Testis (tissue), 3 donors: Measurements from ENCODE around the gene AFG1L. TPM values are rescaled to one million over a fixed set of nuclear protein-coding genes. Genes with fewer than 3 reads are reported as not detected.

ENCODE experiments used
- DNase-seq: peaks from one replicate; pipeline ENCODE4 v3.0.0-alpha.2; 2019
- H3K27ac ChIP-seq, 2 donors: fragments of 200-600 bp; sonication (generic); one replicate each; pipeline ENCODE4 v1.5.1; 2019
- H3K27me3 ChIP-seq: fragments of 200-600 bp; sonication (generic); one replicate; pipeline ENCODE4 v1.5.1; 2019
- H3K36me3 ChIP-seq: fragments of 200-600 bp; sonication (generic); one replicate; pipeline ENCODE4 v1.5.1; 2017; ENCODE audit warnings: low read depth; ENCODE audit errors: missing control alignments
- H3K4me1 ChIP-seq: fragments of 200-600 bp; sonication (generic); one replicate; pipeline ENCODE4 v1.5.1; 2019
- H3K4me3 ChIP-seq, 2 donors: fragments of 200-600 bp; sonication (generic); one replicate each; pipeline ENCODE4 v1.5.1; 2017 to 2019
- H3K9me3 ChIP-seq: fragments of 200-600 bp; sonication (generic); one replicate; pipeline ENCODE4 v1.5.1; 2017
- CTCF ChIP-seq, 3 experiments: fragments of 450-650 bp in 2 of 3; fragments of 200-600 bp in 1 of 3; sonication (generic) in 1 of 3; IDR thresholded peaks; one replicate each; pipeline ENCODE4 v1.5.1; 2016 to 2019; ENCODE audit warnings: antibody characterized with exemption in 3 of 3, mild to moderate bottlenecking in 2 of 3, moderate library complexity in 1 of 3
- POLR2A ChIP-seq: fragments of 450-650 bp; IDR thresholded peaks from one replicate; pipeline ENCODE4 v1.6.1; 2017; ENCODE audit warnings: antibody characterized with exemption, mild to moderate bottlenecking, moderate library complexity
- WGBS, 2 donors: methylation state at CpG; one replicate each; pipeline ENCODE4 v1.1.5; 2018; 5-methylcytosine and 5-hydroxymethylcytosine counted together
- intact Hi-C: fragments of 100-400 bp; cut with DNase I; formaldehyde crosslinking; loops from one replicate; pipeline ENCODE4 v1.15.1; 2023; ENCODE audit warnings: low total_unique reads
- polyA plus RNA-seq: library from polyadenylated mRNA; stranded (reverse); fragments of 350-450 nt; fragmentation: Illumina TruSeq; extraction: RNeasy Lipid Tissue Mini Kit (QIAGEN cat#74804); gene quantifications from one replicate; pipeline ENCODE4 v1.2.3, GENCODE V29; 2014; ENCODE audit warnings: low read depth, low replicate concordance; ENCODE audit not compliant: insufficient read depth
- total RNA-seq, 2 donors: library from RNA; depleted of rRNA; stranded (reverse); fragments of >200 nt; gene quantifications; one replicate each; pipeline ENCODE4 v1.2.3, GENCODE V29; 2016

The AFG1L gene
- total and polyA plus RNA-seq, 3 donors from 2014 or later: 9.2 to 43.0 (median 11.7) TPM

- Histone ChIP-seq H3K9me3 (no peaks in the 10 kb centered on the region), H3K4me3 (no peak overlapping the region), H3K27ac (no peak overlapping the region), H3K27me3 (no peaks in the 10 kb centered on the region), H3K36me3 (no peaks in the 10 kb centered on the region), H3K4me1 (no peaks in the 10 kb centered on the region)
- WGBS, 2 donors: 68 to 93% methylated on average over 2 of the region's 2 CpGs
- TF ChIP-seq POLR2A (no peak), CTCF (IDR thresholded peaks at IDR 0.05) (no peak)
- intact Hi-C loops: no loop called here
- no peak for DNase-seq
These were observed 100.4 kb downstream of the AFG1L start for GRCh38 chr6:108395297-108395696.

- no peak overlapping the region for H3K4me3 ChIP-seq
- no peak for DNase-seq
- H3K27me3 ChIP-seq: no peaks in the 10 kb centered on the region
- H3K27ac ChIP-seq: no peak overlapping the region
- intact Hi-C loops: no loop called here
- 35 to 41% methylated on average over 3 of the region's 3 CpGs for WGBS, 2 donors
- no peaks in the 10 kb centered on the region for H3K36me3 ChIP-seq
- H3K4me1 ChIP-seq: no peaks in the 10 kb centered on the region
- no peaks in the 10 kb centered on the region for H3K9me3 ChIP-seq
- TF ChIP-seq POLR2A: no peak
- no peak for TF ChIP-seq CTCF (IDR thresholded peaks at IDR 0.05)
These were observed 108.4 kb downstream of the AFG1L start for GRCh38 chr6:108403236-108403635.

DNA sequence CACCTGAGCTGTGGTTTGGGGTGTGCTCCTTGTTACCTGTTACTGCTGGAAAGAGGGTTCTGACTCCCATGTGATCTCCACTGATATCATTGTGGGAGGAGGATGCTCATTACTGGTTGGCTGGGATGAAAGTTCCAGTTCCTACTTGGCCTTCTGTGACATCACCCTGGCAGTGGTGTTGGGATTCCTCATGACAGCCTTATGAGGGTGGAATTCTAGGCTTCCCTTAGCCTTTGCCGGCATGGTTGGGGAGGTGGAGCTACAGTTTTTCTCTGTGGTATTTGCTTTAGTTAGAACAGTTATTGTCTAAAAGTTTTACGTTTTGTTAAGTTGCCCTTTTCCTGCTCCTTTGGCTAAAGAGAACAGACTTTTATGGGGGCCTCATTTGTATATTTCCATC lies 112.1 kb downstream of the AFG1L start:
- no peak for DNase-seq
- no peaks in the 10 kb centered on the region for H3K9me3 ChIP-seq
- no peak overlapping the region for H3K27ac ChIP-seq
- intact Hi-C loops: no loop called here
- H3K36me3 ChIP-seq: no peaks in the 10 kb centered on the region
- no peak overlapping the region for H3K4me3 ChIP-seq
- TF ChIP-seq CTCF (IDR thresholded peaks at IDR 0.05) (no peak), POLR2A (no peak)
- WGBS, 2 donors: 75 to 84% methylated on average over 2 of the region's 2 CpGs
- H3K4me1 ChIP-seq: no peaks in the 10 kb centered on the region
- no peaks in the 10 kb centered on the region for H3K27me3 ChIP-seq

DNA sequence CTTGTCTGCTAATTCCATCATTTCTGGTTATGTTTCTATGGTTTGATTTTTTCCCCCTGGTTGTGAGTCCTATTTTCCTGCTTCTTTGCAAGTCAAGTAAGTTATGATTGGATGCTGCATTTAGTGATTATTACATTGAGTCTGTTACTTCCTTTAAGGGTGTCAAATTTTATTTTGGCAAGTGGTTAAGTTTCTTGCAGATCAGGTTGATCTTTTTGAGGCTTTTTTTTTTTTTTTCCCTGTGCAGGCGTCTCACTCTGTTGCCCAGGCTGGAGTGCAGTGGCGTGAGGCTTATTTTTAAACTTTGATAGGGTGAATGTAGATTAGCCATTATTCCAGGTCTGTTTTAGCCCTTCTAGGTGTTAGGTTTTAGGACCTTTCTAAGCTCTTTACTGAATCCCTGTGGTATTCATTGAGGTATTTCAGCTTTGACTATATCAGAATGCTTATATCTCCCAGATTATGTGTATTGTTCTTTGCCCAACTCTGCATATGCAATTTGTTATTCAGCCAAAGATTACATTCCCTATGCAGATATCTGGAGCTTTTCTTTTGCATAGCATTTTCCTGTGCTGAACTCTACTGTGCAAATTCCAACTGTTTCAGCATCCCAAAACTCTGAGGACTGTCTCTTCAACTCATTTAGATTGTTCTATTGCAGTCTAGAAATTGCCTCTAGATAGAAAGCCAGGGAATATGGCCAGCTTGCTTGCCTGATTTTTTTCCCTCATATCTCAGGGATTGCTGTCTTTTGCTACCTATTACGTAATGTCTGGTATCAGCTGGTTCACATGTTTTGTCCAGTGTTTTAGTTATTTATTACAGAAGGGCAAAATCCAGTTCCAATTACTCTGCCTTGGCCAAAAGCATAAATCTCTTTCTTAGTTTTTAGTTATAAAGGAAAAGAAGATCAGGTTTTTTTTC lies 113.3 kb downstream of the AFG1L start:
- H3K36me3 ChIP-seq: no peaks in the 10 kb centered on the region
- WGBS, 2 donors: 66 to 72% methylated on average over 3 of the region's 3 CpGs
- no peaks in the 10 kb centered on the region for H3K9me3 ChIP-seq
- intact Hi-C loops: no loop called here
- no peak overlapping the region for H3K4me3 ChIP-seq
- no peak for TF ChIP-seq CTCF (IDR thresholded peaks at IDR 0.05)
- TF ChIP-seq POLR2A: no peak
- H3K27me3 ChIP-seq: no peaks in the 10 kb centered on the region
- H3K27ac ChIP-seq: no peak overlapping the region
- DNase-seq: no peak
- no peaks in the 10 kb centered on the region for H3K4me1 ChIP-seq

DNA sequence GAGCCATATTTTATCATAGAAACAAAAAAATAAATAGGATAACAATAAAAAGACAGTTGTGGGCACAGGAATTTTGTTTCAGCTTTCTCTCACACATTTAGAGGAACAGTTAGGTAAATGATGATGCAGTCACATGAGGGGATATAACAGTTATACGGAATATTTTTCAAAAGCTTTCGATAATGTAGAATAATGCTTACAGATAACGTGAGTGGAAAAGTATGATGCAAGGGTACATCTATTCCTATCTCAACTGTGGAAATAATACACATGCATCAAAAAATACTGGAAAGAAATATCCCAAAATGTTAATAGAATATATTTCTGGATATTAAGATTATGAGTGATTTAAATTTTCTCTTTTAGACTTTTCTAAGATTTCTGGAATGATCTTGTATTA lies 114.0 kb downstream of the AFG1L start:
- intact Hi-C loops: no loop called here
- no peak for DNase-seq
- 71 to 78% methylated on average over 3 of the region's 3 CpGs for WGBS, 2 donors

More for the DNA sequence above, 114.0 kb downstream of the AFG1L start:
- Histone ChIP-seq H3K27me3 (no peaks in the 10 kb centered on the region), H3K4me1 (no peaks in the 10 kb centered on the region), H3K4me3 (no peak overlapping the region), H3K27ac (no peak overlapping the region), H3K9me3 (no peaks in the 10 kb centered on the region), H3K36me3 (no peaks in the 10 kb centered on the region)
- TF ChIP-seq POLR2A (no peak), CTCF (IDR thresholded peaks at IDR 0.05) (no peak)
